Caco-2 (cell line): ENCODE data around the gene HLA-DQB1. TPM values are rescaled to one million over a fixed set of nuclear protein-coding genes. Genes with fewer than 3 reads are reported as not detected.

ENCODE experiments used
- BruUV-seq: library from RNA; stranded (reverse); fragments of 400-500 nt; replicated peaks from 2 replicates; lab custom pipeline; 2021; lab: Mats Ljungman, UMichigan
- CTCF ChIA-PET: fragments of 300-600 bp; sonication (Branson Sonifier 250); formaldehyde crosslinking; loops from one replicate; lab custom pipeline; 2022; ENCODE audit warnings: antibody characterized with exemption; lab: Charles Lee
- POLR2A ChIA-PET: fragments of 300-600 bp; sonication (Branson Sonifier 250); formaldehyde crosslinking; loops from one replicate; lab custom pipeline; 2022; ENCODE audit warnings: antibody characterized with exemption; lab: Charles Lee
- DNase-seq, 2 experiments: peaks; one replicate each; pipeline versions ENCODE4 v3.0.0 to v3.0.0-alpha.2; 2020 to 2022
- H3K27me3 ChIP-seq: replicated peaks from 2 replicates; pipeline ENCODE4 v1.6.0; 2011; ENCODE audit warnings: low read length; ENCODE audit not compliant: control insufficient read depth, insufficient read depth
- H3K36me3 ChIP-seq: 2 replicates; pipeline ENCODE4 v1.5.1; 2011; ENCODE audit warnings: low read length; ENCODE audit not compliant: control insufficient read depth, insufficient read depth
- H3K4me1 ChIP-seq: fragments of 250-450 bp; sonication (Bioruptor Pico); 2 replicates; pipeline ENCODE4 v1.5.1; 2020; ENCODE audit warnings: mild to moderate bottlenecking
- H3K4me3 ChIP-seq: 2 replicates; pipeline ENCODE4 v1.5.1; 2011; ENCODE audit warnings: low read depth, mild to moderate bottlenecking, control low read depth, low read length
- H3K9me3 ChIP-seq: fragments of 250-450 bp; sonication (Bioruptor Pico); 2 replicates; pipeline ENCODE4 v1.5.1; 2020; ENCODE audit warnings: mild to moderate bottlenecking, moderate library complexity
- H3K27ac Mint-ChIP-seq: one replicate; pipeline ENCODE4 v1.8.0; 2022; ENCODE audit warnings: mixed read lengths; ENCODE audit not compliant: unreplicated experiment
- H3K27me3 Mint-ChIP-seq: one replicate; pipeline ENCODE4 v1.8.0; 2022; ENCODE audit warnings: mixed read lengths; ENCODE audit not compliant: insufficient read depth, unreplicated experiment
- H3K36me3 Mint-ChIP-seq: one replicate; pipeline ENCODE4 v1.8.0; 2022; ENCODE audit warnings: mild to moderate bottlenecking, mixed read lengths; ENCODE audit not compliant: insufficient read depth, unreplicated experiment
- H3K4me1 Mint-ChIP-seq: one replicate; pipeline ENCODE4 v1.8.0; 2022; ENCODE audit warnings: low read depth, mixed read lengths; ENCODE audit not compliant: unreplicated experiment
- H3K4me3 Mint-ChIP-seq: one replicate; pipeline ENCODE4 v1.8.0; 2022; ENCODE audit warnings: mild to moderate bottlenecking, moderate library complexity, mixed read lengths; ENCODE audit not compliant: unreplicated experiment
- H3K9me3 Mint-ChIP-seq: one replicate; pipeline ENCODE4 v1.8.0; 2022; ENCODE audit warnings: mixed read lengths; ENCODE audit not compliant: unreplicated experiment
- intact Hi-C: fragments of 100-400 bp; cut with micrococcal nuclease; formaldehyde crosslinking; loops from one replicate; pipeline ENCODE4 v1.10.0; 2022; ENCODE audit not compliant: unreplicated experiment
- total RNA-seq: library from RNA; stranded (reverse); gene quantifications from 2 replicates; pipeline ENCODE4 v1.2.3, GENCODE V29; 2022
- TF ChIP-seq, protein P1 (sequence below), 2 experiments: fragments of 200-600 bp in 1 of 2; IDR thresholded peaks; 1 replicate in 1 of 2; 2 replicates in 1 of 2; pipeline versions ENCODE4 v1.5.1 to v1.8.0; 2011 to 2022; ENCODE audit warnings: antibody characterized with exemption in 1 of 2, control low read depth in 1 of 2, inconsistent platforms in 1 of 2, low read depth in 1 of 2, low read length in 1 of 2, mild to moderate bottlenecking in 1 of 2, moderate library complexity in 1 of 2; ENCODE audit not compliant: insufficient read depth in 1 of 2, severe bottlenecking in 1 of 2, unreplicated experiment in 1 of 2

Gene HLA-DQB1
- total RNA-seq, 1 experiment from 2014 or later = not detected

DNA sequence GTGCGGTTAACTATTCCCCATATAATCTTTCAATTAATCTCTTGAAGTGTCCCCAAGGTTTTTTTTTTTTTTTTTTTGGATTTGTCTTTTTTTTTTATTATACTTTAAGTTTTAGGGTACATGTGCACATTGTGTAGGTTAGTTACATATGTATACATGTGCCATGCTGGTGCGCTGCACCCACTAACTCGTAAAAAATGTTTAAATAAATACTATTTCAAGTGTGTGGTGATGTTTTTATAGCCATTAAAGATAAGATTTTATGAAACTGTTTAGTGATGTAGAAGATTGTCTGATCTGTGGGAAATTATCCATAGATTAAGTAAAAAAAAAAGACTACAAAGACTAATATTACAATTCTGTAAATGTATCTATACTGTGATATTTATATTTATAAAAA, 41.9 kb downstream of the HLA-DQB1 start:
- no peaks in the 10 kb centered on the region for H3K9me3 Mint-ChIP-seq
- no peaks in the 10 kb centered on the region for H3K36me3 ChIP-seq
- H3K4me1 Mint-ChIP-seq = no peaks in the 10 kb centered on the region
- BruUV-seq = no TSS peak
- no peak overlapping the region for H3K4me3 Mint-ChIP-seq
- intact Hi-C loops = no loop called here
- ChIA-PET CTCF (no interaction called here), POLR2A (no interaction called here)
- H3K27ac Mint-ChIP-seq = no peak overlapping the region
- H3K4me3 ChIP-seq = no peak overlapping the region
- DNase-seq = no peak
- H3K9me3 ChIP-seq = no peaks in the 10 kb centered on the region
- H3K27me3 Mint-ChIP-seq = peaks cover 5% of the 10 kb centered on the region
- H3K4me1 ChIP-seq = no peaks in the 10 kb centered on the region
- TF ChIP-seq, protein P1, sequence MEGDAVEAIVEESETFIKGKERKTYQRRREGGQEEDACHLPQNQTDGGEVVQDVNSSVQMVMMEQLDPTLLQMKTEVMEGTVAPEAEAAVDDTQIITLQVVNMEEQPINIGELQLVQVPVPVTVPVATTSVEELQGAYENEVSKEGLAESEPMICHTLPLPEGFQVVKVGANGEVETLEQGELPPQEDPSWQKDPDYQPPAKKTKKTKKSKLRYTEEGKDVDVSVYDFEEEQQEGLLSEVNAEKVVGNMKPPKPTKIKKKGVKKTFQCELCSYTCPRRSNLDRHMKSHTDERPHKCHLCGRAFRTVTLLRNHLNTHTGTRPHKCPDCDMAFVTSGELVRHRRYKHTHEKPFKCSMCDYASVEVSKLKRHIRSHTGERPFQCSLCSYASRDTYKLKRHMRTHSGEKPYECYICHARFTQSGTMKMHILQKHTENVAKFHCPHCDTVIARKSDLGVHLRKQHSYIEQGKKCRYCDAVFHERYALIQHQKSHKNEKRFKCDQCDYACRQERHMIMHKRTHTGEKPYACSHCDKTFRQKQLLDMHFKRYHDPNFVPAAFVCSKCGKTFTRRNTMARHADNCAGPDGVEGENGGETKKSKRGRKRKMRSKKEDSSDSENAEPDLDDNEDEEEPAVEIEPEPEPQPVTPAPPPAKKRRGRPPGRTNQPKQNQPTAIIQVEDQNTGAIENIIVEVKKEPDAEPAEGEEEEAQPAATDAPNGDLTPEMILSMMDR (IDR thresholded peaks at IDR 0.05; ENCODE audit: insufficient read depth in 1 of 2, low read depth in 1 of 2, low read length in 1 of 2, severe bottlenecking in 1 of 2, unreplicated experiment in 1 of 2) = no peak
- no peaks in the 10 kb centered on the region for H3K27me3 ChIP-seq
- H3K36me3 Mint-ChIP-seq = no peaks in the 10 kb centered on the region

DNA sequence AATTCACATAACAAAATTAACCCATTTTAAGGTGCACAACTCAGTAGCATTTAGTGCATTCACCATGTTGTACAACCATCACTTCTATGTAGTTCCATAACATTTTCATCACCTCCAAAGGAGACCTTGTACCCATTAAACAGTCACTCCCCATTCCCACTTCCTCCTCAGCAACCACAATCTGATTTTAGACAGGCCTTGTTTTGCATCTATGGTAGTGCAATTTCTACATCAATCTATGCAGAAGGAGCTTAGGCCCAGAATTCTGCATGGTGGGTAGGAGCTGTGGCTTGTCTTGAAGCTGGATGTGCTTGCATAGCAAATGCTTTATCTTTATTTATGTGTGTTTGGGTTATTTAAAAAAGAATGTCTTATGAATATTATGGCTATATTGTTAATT, 42.8 kb downstream of the HLA-DQB1 start:
- Mint-ChIP-seq H3K4me3 (no peak overlapping the region), H3K36me3 (no peaks in the 10 kb centered on the region), H3K27ac (no peak overlapping the region), H3K4me1 (no peaks in the 10 kb centered on the region), H3K9me3 (peaks cover under 1% of the 10 kb centered on the region), H3K27me3 (peaks cover 5% of the 10 kb centered on the region)
- DNase-seq = no peak
- no peak overlapping the region for H3K4me3 ChIP-seq
- intact Hi-C loops = no loop called here
- TF ChIP-seq, protein P1 (IDR thresholded peaks at IDR 0.05; ENCODE audit: insufficient read depth in 1 of 2, low read depth in 1 of 2, low read length in 1 of 2, severe bottlenecking in 1 of 2, unreplicated experiment in 1 of 2) = no peak
- H3K27me3 ChIP-seq = no peaks in the 10 kb centered on the region
- ChIA-PET POLR2A (no interaction called here), CTCF (no interaction called here)
- H3K4me1 ChIP-seq = no peaks in the 10 kb centered on the region
- H3K9me3 ChIP-seq = no peaks in the 10 kb centered on the region
- no peaks in the 10 kb centered on the region for H3K36me3 ChIP-seq
- BruUV-seq = no TSS peak

DNA sequence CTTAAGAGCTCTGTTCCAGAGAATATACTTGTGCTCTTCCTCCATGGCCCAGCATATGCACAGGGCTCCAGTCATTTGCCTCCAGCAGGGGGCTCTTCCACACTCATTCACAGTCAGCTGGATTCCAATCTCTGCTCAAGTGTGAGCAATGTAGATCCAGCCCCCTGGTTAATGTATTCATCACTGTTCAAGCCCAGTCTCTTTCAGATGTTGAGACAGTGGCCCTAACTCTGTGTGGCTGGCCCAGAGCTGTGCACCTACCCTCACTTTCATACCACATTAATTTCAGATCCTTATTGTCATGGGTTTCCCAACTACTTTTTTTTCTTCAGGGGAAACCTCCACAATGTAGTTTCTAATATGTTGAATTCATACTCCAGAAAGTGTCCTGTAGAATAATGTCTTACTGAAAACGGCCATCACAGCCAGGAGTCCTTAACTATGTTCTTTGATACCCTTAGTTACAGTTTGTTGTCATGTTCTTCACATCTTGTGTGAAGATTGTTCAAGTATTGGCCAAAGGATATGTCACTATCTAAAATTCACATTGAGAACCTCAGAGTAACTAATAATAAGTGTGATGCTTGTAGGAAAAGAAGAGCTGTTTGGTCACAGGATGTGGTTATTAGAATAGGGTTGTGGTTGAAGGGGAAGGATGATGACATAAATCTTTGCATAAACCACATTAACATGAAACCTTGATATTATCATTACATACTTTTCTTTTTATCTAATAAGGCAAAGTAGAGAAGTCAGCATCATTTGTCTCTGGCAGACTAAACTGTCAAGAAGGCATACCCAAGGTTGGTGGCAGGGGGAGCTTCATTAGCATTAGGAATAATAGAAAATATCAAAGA, 43.7 kb downstream of the HLA-DQB1 start:
- H3K4me3 ChIP-seq = no peak overlapping the region
- H3K36me3 ChIP-seq = no peaks in the 10 kb centered on the region
- TF ChIP-seq, protein P1 (IDR thresholded peaks at IDR 0.05; ENCODE audit: insufficient read depth in 1 of 2, low read depth in 1 of 2, low read length in 1 of 2, severe bottlenecking in 1 of 2, unreplicated experiment in 1 of 2) = no peak
- Mint-ChIP-seq H3K4me1 (no peaks in the 10 kb centered on the region), H3K36me3 (no peaks in the 10 kb centered on the region), H3K27ac (no peak overlapping the region), H3K9me3 (peaks cover 10% of the 10 kb centered on the region), H3K4me3 (no peak overlapping the region), H3K27me3 (peaks cover 5% of the 10 kb centered on the region)
- CTCF ChIA-PET = interaction anchor here (0.6 to 1.4 kb wide), 3 partner anchors 36 to 427 kb away, joined by 3 read pairs; no protein-coding TSS in a partner anchor
- intact Hi-C loops = loop anchor here (1.0 kb wide), 1 partner anchor 70 kb away; no protein-coding TSS in a partner anchor
- H3K4me1 ChIP-seq = no peaks in the 10 kb centered on the region
- no TSS peak for BruUV-seq
- DNase-seq = no peak
- H3K9me3 ChIP-seq = no peaks in the 10 kb centered on the region
- POLR2A ChIA-PET = no interaction called here
- H3K27me3 ChIP-seq = no peaks in the 10 kb centered on the region
